K562 (cell line): ENCODE results near the gene NSMCE1. TPM values are rescaled to one million over a fixed set of nuclear protein-coding genes. Genes with fewer than 3 reads are reported as not detected.

Experiments
- BACH1 ChIP-seq: fragments of 200-800 bp; sonication (Bioruptor generic); IDR thresholded peaks from 2 replicates; pipeline ENCODE4 v1.6.1; 2016; ENCODE audit warnings: missing genetic modification characterization, missing compliant biosample characterization
- DDX20 ChIP-seq: fragments of 450-650 bp; IDR thresholded peaks from 2 replicates; pipeline ENCODE4 v1.6.1; 2016; ENCODE audit warnings: missing genetic modification characterization, low read depth, mild to moderate bottlenecking, missing compliant biosample characterization, moderate library complexity
- GATAD2B ChIP-seq: fragments of 450-650 bp; IDR thresholded peaks from 2 replicates; pipeline ENCODE4 v1.6.1; 2017; ENCODE audit warnings: mild to moderate bottlenecking, borderline replicate concordance
- PKNOX1 ChIP-seq: fragments of 450-650 bp; IDR thresholded peaks from 2 replicates; pipeline ENCODE4 v1.6.1; 2016
- POLR3G ChIP-seq: IDR thresholded peaks from 2 replicates; pipeline ENCODE4 v1.6.1; 2011; ENCODE audit not compliant: insufficient read length, insufficient replicate concordance; ENCODE audit errors: extremely low read depth
- PYGO2 ChIP-seq: fragments of 450-650 bp; IDR thresholded peaks from 2 replicates; pipeline ENCODE4 v1.6.1; 2016; ENCODE audit warnings: mild to moderate bottlenecking, missing genetic modification characterization, moderate library complexity, missing compliant biosample characterization
- SMAD3 ChIP-seq: fragments of 450-650 bp; formaldehyde crosslinking; conservative IDR thresholded peaks from 2 replicates; pipeline ENCODE4 v1.4.0; 2020; ENCODE audit warnings: mild to moderate bottlenecking
- SNRNP70 ChIP-seq: fragments of 200-400 bp; formaldehyde crosslinking; optimal IDR thresholded peaks from 2 replicates; pipeline ENCODE3; 2017; ENCODE audit warnings: low read depth, low read length
- ZNF830 ChIP-seq: fragments of 250-450 bp; sonication (Bioruptor Pico); IDR thresholded peaks from 2 replicates; pipeline ENCODE4 v1.5.0; 2021; ENCODE audit warnings: mild to moderate bottlenecking
- polyA plus RNA-seq, 8 experiments: library from polyadenylated mRNA; depleted of rRNA in 4 of 8; stranded (reverse) in 5 of 8; unstranded in 3 of 8; fragments of >200 nt; fragmentation: Nextera tagmentation in 2 of 8; fragmentation: Illumina TruSeq in 1 of 8; extraction: Ambion mirVana in 2 of 8; extraction: Trizol in 1 of 8; gene quantifications; 2 replicates each; pipeline versions ENCODE4 v1.2.1 to v1.2.3, GENCODE V29; 2011 to 2014; ENCODE audit warnings: inconsistent platforms in 1 of 8, missing spikeins in 1 of 8
- total RNA-seq, 7 experiments: library from RNA; depleted of rRNA in 6 of 7; stranded (reverse); fragments of >200 nt in 6 of 7; fragmentation: Illumina TruSeq in 2 of 7; extraction: Trizol in 2 of 7; gene quantifications; 2 replicates each; pipeline versions ENCODE4 v1.2.1 to v1.2.3, GENCODE V29; 2011 to 2021; ENCODE audit warnings: low replicate concordance in 1 of 7
- TF ChIP-seq, protein P1 (sequence below): fragments of 200-600 bp; sonication (generic); IDR thresholded peaks from one replicate; pipeline ENCODE4 v1.6.1; 2012; ENCODE audit warnings: mild to moderate bottlenecking, low read depth, low read length, inconsistent platforms
- TF ChIP-seq, protein P2 (sequence below): fragments of 150-350 bp; IDR thresholded peaks from 2 replicates; pipeline ENCODE4 v1.6.1; 2014; ENCODE audit warnings: low read depth, mild to moderate bottlenecking, low read length, borderline replicate concordance

The NSMCE1 gene
- total and polyA plus RNA-seq, 9 of the 15 experiments (the other 6 are each of a cell fraction or from before 2014, with no cell fraction given), result 52.1 to 163 (median 61.5) TPM

DNA sequence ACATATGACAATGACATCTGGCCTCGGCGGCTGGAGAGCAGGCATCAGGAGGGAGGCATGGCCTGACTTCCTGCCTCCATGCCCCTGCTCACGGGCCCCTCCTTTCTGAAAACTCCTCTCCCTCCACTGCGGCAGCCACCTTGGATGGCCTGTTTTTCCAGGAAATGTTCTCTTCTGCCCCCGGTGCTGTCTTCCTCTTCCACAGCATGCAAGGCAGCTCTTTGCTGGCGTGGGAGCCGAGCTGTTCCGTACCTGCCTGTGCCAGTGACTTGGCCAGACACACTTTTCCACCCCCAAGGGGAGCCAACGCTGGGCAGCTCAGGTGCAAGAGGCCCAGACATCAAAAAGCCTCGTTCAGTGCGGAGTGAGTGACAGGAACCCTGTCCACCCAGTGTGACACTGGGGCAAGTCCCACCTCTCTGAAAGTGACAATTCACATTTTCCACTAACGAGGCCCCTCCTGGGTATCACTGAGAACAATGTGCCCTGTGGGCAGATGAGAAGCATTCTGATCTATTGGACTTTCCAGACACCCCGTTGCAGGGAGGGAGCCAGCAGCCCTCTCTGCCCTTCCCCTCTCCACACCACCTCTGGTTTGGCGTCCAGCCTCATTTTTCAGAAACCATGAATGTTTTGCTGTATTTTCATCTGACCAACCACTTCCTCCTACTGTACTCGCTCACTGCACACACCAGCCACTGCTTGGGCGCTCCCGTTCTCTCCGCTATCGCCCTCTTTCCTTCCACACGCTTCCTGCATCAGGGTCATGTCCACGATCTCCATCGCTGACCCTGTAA lies 31.2 kb downstream of the NSMCE1 start (continued):
- TF ChIP-seq, protein P1, sequence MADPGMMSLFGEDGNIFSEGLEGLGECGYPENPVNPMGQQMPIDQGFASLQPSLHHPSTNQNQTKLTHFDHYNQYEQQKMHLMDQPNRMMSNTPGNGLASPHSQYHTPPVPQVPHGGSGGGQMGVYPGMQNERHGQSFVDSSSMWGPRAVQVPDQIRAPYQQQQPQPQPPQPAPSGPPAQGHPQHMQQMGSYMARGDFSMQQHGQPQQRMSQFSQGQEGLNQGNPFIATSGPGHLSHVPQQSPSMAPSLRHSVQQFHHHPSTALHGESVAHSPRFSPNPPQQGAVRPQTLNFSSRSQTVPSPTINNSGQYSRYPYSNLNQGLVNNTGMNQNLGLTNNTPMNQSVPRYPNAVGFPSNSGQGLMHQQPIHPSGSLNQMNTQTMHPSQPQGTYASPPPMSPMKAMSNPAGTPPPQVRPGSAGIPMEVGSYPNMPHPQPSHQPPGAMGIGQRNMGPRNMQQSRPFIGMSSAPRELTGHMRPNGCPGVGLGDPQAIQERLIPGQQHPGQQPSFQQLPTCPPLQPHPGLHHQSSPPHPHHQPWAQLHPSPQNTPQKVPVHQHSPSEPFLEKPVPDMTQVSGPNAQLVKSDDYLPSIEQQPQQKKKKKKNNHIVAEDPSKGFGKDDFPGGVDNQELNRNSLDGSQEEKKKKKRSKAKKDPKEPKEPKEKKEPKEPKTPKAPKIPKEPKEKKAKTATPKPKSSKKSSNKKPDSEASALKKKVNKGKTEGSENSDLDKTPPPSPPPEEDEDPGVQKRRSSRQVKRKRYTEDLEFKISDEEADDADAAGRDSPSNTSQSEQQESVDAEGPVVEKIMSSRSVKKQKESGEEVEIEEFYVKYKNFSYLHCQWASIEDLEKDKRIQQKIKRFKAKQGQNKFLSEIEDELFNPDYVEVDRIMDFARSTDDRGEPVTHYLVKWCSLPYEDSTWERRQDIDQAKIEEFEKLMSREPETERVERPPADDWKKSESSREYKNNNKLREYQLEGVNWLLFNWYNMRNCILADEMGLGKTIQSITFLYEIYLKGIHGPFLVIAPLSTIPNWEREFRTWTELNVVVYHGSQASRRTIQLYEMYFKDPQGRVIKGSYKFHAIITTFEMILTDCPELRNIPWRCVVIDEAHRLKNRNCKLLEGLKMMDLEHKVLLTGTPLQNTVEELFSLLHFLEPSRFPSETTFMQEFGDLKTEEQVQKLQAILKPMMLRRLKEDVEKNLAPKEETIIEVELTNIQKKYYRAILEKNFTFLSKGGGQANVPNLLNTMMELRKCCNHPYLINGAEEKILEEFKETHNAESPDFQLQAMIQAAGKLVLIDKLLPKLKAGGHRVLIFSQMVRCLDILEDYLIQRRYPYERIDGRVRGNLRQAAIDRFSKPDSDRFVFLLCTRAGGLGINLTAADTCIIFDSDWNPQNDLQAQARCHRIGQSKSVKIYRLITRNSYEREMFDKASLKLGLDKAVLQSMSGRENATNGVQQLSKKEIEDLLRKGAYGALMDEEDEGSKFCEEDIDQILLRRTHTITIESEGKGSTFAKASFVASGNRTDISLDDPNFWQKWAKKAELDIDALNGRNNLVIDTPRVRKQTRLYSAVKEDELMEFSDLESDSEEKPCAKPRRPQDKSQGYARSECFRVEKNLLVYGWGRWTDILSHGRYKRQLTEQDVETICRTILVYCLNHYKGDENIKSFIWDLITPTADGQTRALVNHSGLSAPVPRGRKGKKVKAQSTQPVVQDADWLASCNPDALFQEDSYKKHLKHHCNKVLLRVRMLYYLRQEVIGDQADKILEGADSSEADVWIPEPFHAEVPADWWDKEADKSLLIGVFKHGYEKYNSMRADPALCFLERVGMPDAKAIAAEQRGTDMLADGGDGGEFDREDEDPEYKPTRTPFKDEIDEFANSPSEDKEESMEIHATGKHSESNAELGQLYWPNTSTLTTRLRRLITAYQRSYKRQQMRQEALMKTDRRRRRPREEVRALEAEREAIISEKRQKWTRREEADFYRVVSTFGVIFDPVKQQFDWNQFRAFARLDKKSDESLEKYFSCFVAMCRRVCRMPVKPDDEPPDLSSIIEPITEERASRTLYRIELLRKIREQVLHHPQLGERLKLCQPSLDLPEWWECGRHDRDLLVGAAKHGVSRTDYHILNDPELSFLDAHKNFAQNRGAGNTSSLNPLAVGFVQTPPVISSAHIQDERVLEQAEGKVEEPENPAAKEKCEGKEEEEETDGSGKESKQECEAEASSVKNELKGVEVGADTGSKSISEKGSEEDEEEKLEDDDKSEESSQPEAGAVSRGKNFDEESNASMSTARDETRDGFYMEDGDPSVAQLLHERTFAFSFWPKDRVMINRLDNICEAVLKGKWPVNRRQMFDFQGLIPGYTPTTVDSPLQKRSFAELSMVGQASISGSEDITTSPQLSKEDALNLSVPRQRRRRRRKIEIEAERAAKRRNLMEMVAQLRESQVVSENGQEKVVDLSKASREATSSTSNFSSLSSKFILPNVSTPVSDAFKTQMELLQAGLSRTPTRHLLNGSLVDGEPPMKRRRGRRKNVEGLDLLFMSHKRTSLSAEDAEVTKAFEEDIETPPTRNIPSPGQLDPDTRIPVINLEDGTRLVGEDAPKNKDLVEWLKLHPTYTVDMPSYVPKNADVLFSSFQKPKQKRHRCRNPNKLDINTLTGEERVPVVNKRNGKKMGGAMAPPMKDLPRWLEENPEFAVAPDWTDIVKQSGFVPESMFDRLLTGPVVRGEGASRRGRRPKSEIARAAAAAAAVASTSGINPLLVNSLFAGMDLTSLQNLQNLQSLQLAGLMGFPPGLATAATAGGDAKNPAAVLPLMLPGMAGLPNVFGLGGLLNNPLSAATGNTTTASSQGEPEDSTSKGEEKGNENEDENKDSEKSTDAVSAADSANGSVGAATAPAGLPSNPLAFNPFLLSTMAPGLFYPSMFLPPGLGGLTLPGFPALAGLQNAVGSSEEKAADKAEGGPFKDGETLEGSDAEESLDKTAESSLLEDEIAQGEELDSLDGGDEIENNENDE, result no peak
- TF ChIP-seq SMAD3 (CRISPR knock-in tag) (0 out of 2 replicates have a peak, but pooled peaks have one; percentile 11), BACH1 (tag) (no peak), PKNOX1 (peak; percentile 92), POLR3G (no peak), DDX20 (tag) (no peak), GATAD2B (no peak), ZNF830 (CRISPR knock-in tag) (no peak), SNRNP70 (no peak), PYGO2 (tag) (no peak)
- TF ChIP-seq, protein P2, sequence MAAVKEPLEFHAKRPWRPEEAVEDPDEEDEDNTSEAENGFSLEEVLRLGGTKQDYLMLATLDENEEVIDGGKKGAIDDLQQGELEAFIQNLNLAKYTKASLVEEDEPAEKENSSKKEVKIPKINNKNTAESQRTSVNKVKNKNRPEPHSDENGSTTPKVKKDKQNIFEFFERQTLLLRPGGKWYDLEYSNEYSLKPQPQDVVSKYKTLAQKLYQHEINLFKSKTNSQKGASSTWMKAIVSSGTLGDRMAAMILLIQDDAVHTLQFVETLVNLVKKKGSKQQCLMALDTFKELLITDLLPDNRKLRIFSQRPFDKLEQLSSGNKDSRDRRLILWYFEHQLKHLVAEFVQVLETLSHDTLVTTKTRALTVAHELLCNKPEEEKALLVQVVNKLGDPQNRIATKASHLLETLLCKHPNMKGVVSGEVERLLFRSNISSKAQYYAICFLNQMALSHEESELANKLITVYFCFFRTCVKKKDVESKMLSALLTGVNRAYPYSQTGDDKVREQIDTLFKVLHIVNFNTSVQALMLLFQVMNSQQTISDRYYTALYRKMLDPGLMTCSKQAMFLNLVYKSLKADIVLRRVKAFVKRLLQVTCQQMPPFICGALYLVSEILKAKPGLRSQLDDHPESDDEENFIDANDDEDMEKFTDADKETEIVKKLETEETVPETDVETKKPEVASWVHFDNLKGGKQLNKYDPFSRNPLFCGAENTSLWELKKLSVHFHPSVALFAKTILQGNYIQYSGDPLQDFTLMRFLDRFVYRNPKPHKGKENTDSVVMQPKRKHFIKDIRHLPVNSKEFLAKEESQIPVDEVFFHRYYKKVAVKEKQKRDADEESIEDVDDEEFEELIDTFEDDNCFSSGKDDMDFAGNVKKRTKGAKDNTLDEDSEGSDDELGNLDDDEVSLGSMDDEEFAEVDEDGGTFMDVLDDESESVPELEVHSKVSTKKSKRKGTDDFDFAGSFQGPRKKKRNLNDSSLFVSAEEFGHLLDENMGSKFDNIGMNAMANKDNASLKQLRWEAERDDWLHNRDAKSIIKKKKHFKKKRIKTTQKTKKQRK, result no peak
